GM12891 (cell line): Measurements from ENCODE around the gene TGOLN2.

Experiments used
- PAX5 ChIP-seq: IDR thresholded peaks from 2 replicates; pipeline ENCODE4 v1.6.1; 2011; ENCODE audit warnings: low read length, moderate library complexity, mild to moderate bottlenecking; ENCODE audit not compliant: insufficient read depth, severe bottlenecking
- POLR2A ChIP-seq: IDR thresholded peaks from 2 replicates; pipeline ENCODE4 v1.6.1; 2011; ENCODE audit warnings: low read depth, low read length, control low read depth
- POLR2AphosphoS5 ChIP-seq: IDR thresholded peaks from 2 replicates; pipeline ENCODE4 v1.6.1; 2011; ENCODE audit warnings: low read depth, low read length, control low read depth

DNA sequence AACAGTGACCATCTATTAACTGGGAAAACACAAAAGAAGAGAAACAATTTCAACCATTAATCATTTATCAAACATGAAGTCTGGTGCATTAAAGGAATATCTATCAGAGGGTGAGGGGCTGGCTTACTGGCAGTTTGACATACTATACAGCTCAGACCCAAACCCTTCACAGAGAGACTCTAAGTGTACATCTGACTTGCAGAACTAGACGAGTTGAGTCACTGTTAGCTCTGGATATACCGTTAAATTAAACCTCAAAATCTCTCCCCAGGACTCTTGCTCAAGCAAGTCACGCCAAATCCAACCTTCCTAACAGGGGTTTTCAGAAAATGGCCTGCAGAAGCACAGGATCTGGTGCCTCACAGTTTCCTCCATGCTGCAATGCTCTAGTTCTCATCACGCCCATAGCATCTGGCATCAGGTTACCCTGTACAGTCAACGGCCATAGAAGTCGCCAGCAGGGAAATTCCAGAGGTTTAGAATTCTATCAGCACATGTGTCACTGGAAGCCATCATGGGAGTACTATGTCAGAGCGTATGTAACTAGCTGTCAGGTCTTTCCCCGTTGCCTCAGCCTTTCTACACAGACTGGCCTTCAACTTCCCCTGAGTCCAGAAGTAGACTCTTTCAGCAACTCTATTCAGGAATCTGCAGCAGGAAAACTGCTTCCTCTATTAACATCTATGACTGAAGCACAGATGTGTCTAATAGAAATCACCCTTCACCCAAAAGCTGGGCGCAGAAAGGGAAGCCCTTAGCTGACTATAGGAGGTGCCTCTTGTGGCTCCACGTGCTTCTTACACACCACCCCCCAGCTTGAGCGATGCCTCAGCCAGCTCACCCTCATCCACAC is 9.3 kb downstream of the TGOLN2 start:
- TF ChIP-seq POLR2A (no peak), PAX5 (no peak), POLR2AphosphoS5 (no peak; the same call in 1 of the 2 replicates)
